Small intestine (tissue), 7 donors: ENCODE measurements around the gene CACTIN. TPM values are rescaled to one million over a fixed set of nuclear protein-coding genes. Genes with fewer than 3 reads are reported as not detected.

ENCODE experiments used
- DNase-seq, 2 donors: peaks; one replicate each; pipeline versions ENCODE4 v3.0.0 to v3.0.0-alpha.2; 2013
- FAIRE-seq: peaks from 2 replicates; lab custom pipeline; 2012; peaks lifted over from hg19 to GRCh38; lab: Jason Lieb, UNC
- H3K27ac ChIP-seq, 3 donors: one replicate each; pipeline ENCODE4 v1.5.1; 2013; ENCODE audit warnings: low read length in 2 of 3, mild to moderate bottlenecking in 2 of 3, control low read depth in 1 of 3, inconsistent platforms in 1 of 3, low read depth in 1 of 3, moderate library complexity in 1 of 3
- H3K27me3 ChIP-seq, 3 donors: one replicate each; pipeline ENCODE4 v1.6.1; 2013; ENCODE audit warnings: low read length in 3 of 3, inconsistent platforms in 1 of 3; ENCODE audit not compliant: control insufficient read depth in 3 of 3, insufficient read depth in 3 of 3
- H3K36me3 ChIP-seq, 3 donors: one replicate each; pipeline ENCODE4 v1.6.1; 2013; ENCODE audit warnings: low read length in 3 of 3, inconsistent platforms in 1 of 3, low read depth in 1 of 3, mild to moderate bottlenecking in 1 of 3, moderate library complexity in 1 of 3; ENCODE audit not compliant: control insufficient read depth in 3 of 3, insufficient read depth in 2 of 3
- H3K4me1 ChIP-seq, 3 donors: one replicate each; pipeline ENCODE4 v1.6.1; 2013; ENCODE audit warnings: low read length in 2 of 3, inconsistent platforms in 1 of 3, low read depth in 1 of 3, mild to moderate bottlenecking in 1 of 3, moderate library complexity in 1 of 3; ENCODE audit not compliant: control insufficient read depth in 3 of 3, insufficient read depth in 2 of 3
- H3K4me3 ChIP-seq, 3 donors: one replicate each; pipeline ENCODE4 v1.5.1; 2013; ENCODE audit warnings: low read length in 3 of 3, control low read depth in 1 of 3, inconsistent platforms in 1 of 3, low read depth in 1 of 3, mild to moderate bottlenecking in 1 of 3, moderate library complexity in 1 of 3
- H3K9me3 ChIP-seq, 2 donors: one replicate each; pipeline ENCODE4 v1.6.1; 2013; ENCODE audit warnings: low read depth in 1 of 2, low read length in 1 of 2; ENCODE audit not compliant: control insufficient read depth in 2 of 2, insufficient read depth in 1 of 2
- WGBS, 3 donors: extraction: QIAGEN DNeasy Blood & Tissue Kit; methylation state at CpG; one replicate each; pipeline ENCODE4 v1.1.7; 2013; 5-methylcytosine and 5-hydroxymethylcytosine counted together
- polyA plus RNA-seq, 4 donors: library from polyadenylated mRNA; stranded (reverse) in 3 of 4; unstranded in 1 of 4; fragments of 200-250 nt in 3 of 4; fragments of 120-200 nt in 1 of 4; gene quantifications; one replicate each; pipeline versions ENCODE4 v1.2.1 to v1.2.3, GENCODE V29; 2013
- donor health status: healthy with polysubstance abuse.
- donor health status: control.
- donor health status: control.
- donor health status: Bipolar disorder and iron deficiency.
- donor health status: healthy.

The CACTIN gene
- polyA plus RNA-seq, 4 donors, result 11.9 to 16.9 (median 14.7) TPM

GRCh38 chr19:3578390-3578789 is 48.2 kb downstream of the CACTIN start:
- H3K27me3 ChIP-seq, result peaks cover 0 to 4% (median 0%) of the 10 kb centered on the region in 3 donors
- no peak overlapping the region for H3K27ac ChIP-seq
- DNase-seq (no peak), FAIRE-seq (no peak)
- peaks cover 0 to 29% (median 0%) of the 10 kb centered on the region in 3 donors for H3K36me3 ChIP-seq
- 39 to 69% (median 48%) methylated on average over 15 to 17 of the region's 17 CpGs for WGBS, 3 donors
- H3K4me1 ChIP-seq, result peaks cover 0 to 17% (median 4%) of the 10 kb centered on the region in 3 donors
- H3K4me3 ChIP-seq, result no peak overlapping the region
- H3K9me3 ChIP-seq, result peaks cover 0 to 4% of the 10 kb centered on the region in 2 donors

- H3K4me1 ChIP-seq, result peaks cover 0 to 17% (median 4%) of the 10 kb centered on the region in 3 donors
- DNase-seq, result peak in 1 of 2 donors; percentile 73
- H3K27me3 ChIP-seq, result no peaks in the 10 kb centered on the region
- 31 to 68% (median 57%) methylated on average over 42 to 60 of the region's 60 CpGs for WGBS, 3 donors
- H3K9me3 ChIP-seq, result peaks cover 0 to 4% of the 10 kb centered on the region in 2 donors
- no peak overlapping the region for H3K27ac ChIP-seq
- H3K36me3 ChIP-seq, result peaks cover 0 to 29% (median 0%) of the 10 kb centered on the region in 3 donors
- H3K4me3 ChIP-seq, result no peak overlapping the region
- FAIRE-seq, result no peak
Measured at GRCh38 chr19:3577723-3578344, 48.8 kb downstream of the CACTIN start.

GRCh38 chr19:3576696-3577443 is 49.7 kb downstream of the CACTIN start:
- peaks cover 0 to 23% (median 4%) of the 10 kb centered on the region in 3 donors for H3K4me1 ChIP-seq
- H3K27me3 ChIP-seq, result no peaks in the 10 kb centered on the region
- FAIRE-seq, result no peak
- WGBS, 3 donors, result 35 to 45% (median 41%) methylated on average over 48 to 73 of the region's 78 CpGs
- peaks cover 0 to 4% of the 10 kb centered on the region in 2 donors for H3K9me3 ChIP-seq
- peak overlapping the region in 1 of 3 donors; percentile 6 for H3K27ac ChIP-seq
- H3K36me3 ChIP-seq, result peaks cover 0 to 29% (median 0%) of the 10 kb centered on the region in 3 donors
- peak in 1 of 2 donors; percentile 57 for DNase-seq
- H3K4me3 ChIP-seq, result peak overlapping the region in 2 of 3 donors; percentile 4 to 26

GRCh38 chr19:3575949-3576673 is 50.5 kb downstream of the CACTIN start:
- Histone ChIP-seq H3K4me1 (peaks cover 0 to 27% (median 4%) of the 10 kb centered on the region in 3 donors), H3K36me3 (peaks cover 0 to 29% (median 0%) of the 10 kb centered on the region in 3 donors), H3K4me3 (peak overlapping the region in 2 of 3 donors; percentile 4 to 26), H3K9me3 (peaks cover 0 to 4% of the 10 kb centered on the region in 2 donors), H3K27ac (peak overlapping the region in 1 of 3 donors; percentile 6), H3K27me3 (no peaks in the 10 kb centered on the region)
- DNase-seq (no peak), FAIRE-seq (no peak)
- 68 to 78% (median 70%) methylated on average over 27 to 29 of the region's 29 CpGs for WGBS, 3 donors

GRCh38 chr19:3575260-3575741 is 51.3 kb downstream of the CACTIN start:
- FAIRE-seq (no peak), DNase-seq (no peak)
- Histone ChIP-seq H3K27ac (no peak overlapping the region), H3K4me1 (peaks cover 0 to 27% (median 4%) of the 10 kb centered on the region in 3 donors), H3K9me3 (peaks cover 0 to 4% of the 10 kb centered on the region in 2 donors), H3K27me3 (no peaks in the 10 kb centered on the region), H3K4me3 (no peak overlapping the region), H3K36me3 (peaks cover 0 to 29% (median 0%) of the 10 kb centered on the region in 3 donors)
- 90% methylated on average over 19 of the region's 19 CpGs for whole genome bisulfite sequencing, 3 donors

DNA sequence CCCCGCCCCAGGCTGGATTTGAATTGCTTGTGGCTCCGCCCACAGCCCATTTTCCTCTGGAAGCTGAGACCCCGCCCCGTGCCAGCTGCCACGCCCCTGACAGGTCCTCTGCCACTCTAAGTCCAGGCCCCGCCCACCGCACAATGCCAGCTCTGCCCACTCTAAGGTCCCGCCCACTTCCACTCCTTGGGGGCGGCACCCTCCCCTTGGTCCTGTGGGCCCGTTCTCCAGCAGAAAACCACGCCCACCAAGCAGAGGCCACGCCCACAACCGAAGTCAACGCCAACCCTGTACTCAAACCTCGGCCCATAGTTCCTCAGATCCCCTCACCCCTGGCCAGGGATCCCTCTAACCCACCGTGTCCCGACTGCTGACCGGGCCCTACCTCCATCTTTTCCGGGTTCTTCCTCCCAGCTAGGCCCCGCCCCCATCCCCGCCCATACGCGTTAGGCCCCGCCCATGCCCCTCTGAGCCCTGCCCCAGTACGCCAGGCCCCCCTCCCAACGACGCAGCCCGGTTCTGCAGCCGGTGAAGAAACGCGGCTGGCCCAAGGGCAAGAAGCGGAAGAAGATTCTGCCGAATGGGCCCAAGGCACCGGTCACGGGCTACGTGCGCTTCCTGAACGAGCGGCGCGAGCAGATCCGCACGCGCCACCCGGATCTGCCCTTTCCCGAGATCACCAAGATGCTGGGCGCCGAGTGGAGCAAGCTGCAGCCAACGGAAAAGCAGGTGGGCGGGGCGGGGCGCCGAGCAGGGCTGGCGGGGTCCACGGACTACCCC is 52.5 kb downstream of the CACTIN start:
- 60 to 71% (median 69%) methylated on average over 51 to 55 of the region's 55 CpGs for WGBS, 3 donors
- H3K4me1 ChIP-seq, result peaks cover 0 to 27% (median 4%) of the 10 kb centered on the region in 3 donors
- DNase-seq, result peak; percentile 88 to 92
- peak overlapping the region; percentile 79 to 91 (median 88) for H3K4me3 ChIP-seq
- H3K36me3 ChIP-seq, result peaks cover 0 to 29% (median 0%) of the 10 kb centered on the region in 3 donors
- H3K27me3 ChIP-seq, result no peaks in the 10 kb centered on the region
- FAIRE-seq, result no peak
- H3K27ac ChIP-seq, result no peak overlapping the region
- H3K9me3 ChIP-seq, result peaks cover 0 to 4% of the 10 kb centered on the region in 2 donors

DNA sequence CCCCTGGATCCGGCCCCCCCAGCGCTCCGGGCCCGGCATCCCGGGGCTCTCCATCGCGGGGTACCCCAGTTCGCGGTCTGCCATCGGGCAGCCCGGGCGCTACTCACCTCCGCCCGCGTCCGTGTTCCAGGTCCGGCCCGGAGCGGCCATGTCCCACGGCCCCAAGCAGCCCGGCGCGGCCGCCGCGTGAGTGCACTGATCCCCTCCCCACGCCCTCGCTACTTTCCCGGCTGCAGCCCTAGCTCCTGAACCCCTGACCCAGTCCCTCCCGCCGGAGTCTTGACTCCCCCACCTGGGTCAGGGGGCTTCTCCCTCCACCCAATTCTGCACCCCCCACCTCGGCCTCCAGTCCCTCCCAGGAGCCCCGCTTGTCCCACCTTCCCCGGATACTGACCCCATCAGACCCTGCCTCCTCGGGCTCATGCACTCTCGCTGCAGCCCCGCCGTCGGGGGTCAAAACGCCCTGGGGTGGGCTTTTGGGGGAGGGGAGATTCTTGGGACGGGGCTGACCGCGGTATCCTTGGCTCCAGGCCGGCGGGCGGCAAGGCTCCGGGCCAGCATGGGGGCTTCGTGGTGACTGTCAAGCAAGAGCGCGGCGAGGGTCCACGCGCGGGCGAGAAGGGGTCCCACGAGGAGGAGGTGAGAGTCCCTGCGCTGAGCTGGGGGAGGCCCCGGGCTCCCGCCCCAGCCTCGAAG is 53.3 kb downstream of the CACTIN start:
- Histone ChIP-seq H3K36me3 (peaks cover 0 to 25% (median 0%) of the 10 kb centered on the region in 3 donors), H3K27ac (peak overlapping the region; percentile 49 to 69 (median 62)), H3K4me1 (peaks cover 0 to 27% (median 4%) of the 10 kb centered on the region in 3 donors), H3K27me3 (no peaks in the 10 kb centered on the region), H3K4me3 (peak overlapping the region; percentile 79 to 91 (median 88)), H3K9me3 (peaks cover 0 to 4% of the 10 kb centered on the region in 2 donors)
- FAIRE-seq (no peak), DNase-seq (no peak)
- 0 to 1% (median 1%) methylated on average over 32 to 60 of the region's 60 CpGs for WGBS, 3 donors
